Duodenal mucosa (tissue), 2 donors: ENCODE data around the gene EDIL3.

Source experiments
- H3K27ac ChIP-seq: one replicate; pipeline ENCODE4 v1.7.0; 2013; ENCODE audit warnings: low read depth, low read length
- H3K27me3 ChIP-seq, 2 donors: one replicate each; pipeline ENCODE4 v1.7.0; 2013; ENCODE audit warnings: low read length in 2 of 2, control low read depth in 1 of 2; ENCODE audit not compliant: insufficient read depth in 2 of 2, control insufficient read depth in 1 of 2
- H3K36me3 ChIP-seq, 2 donors: one replicate each; pipeline ENCODE4 v1.7.0; 2013; ENCODE audit warnings: low read length in 2 of 2, control low read depth in 1 of 2; ENCODE audit not compliant: insufficient read depth in 2 of 2, control insufficient read depth in 1 of 2
- H3K4me1 ChIP-seq, 2 donors: one replicate each; pipeline ENCODE4 v1.7.0; 2013; ENCODE audit warnings: low read length in 2 of 2, control low read depth in 1 of 2; ENCODE audit not compliant: insufficient read depth in 2 of 2, control insufficient read depth in 1 of 2
- H3K4me3 ChIP-seq, 2 donors: one replicate each; pipeline ENCODE4 v1.7.0; 2013; ENCODE audit warnings: low read length in 2 of 2, low read depth in 1 of 2
- H3K9ac ChIP-seq, 2 donors: one replicate each; pipeline ENCODE4 v1.7.0; 2013; ENCODE audit warnings: low read length in 2 of 2, low read depth in 1 of 2
- H3K9me3 ChIP-seq, 2 donors: one replicate each; pipeline ENCODE4 v1.7.0; 2013; ENCODE audit warnings: low read length in 2 of 2, control low read depth in 1 of 2; ENCODE audit not compliant: control insufficient read depth in 1 of 2

The EDIL3 gene

DNA sequence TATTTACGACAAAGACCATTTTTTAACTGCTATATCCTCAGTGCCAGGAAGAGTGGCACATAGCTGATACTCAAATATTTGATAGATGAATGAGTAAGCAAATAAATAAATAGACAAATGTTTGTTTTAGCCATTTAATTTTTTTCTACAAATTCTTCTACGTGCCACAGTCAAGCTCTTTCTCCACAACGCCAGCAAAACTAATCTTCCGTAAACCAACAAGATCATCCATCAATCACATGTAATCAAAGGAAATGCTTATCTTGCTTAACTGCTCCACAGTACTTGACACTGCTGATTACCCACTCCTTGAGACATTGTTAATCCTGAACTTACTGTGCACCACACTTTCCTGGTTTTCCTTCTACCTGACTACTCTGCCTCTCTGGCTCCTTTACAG lies 136.7 kb downstream of the EDIL3 start:
- no peaks in the 10 kb centered on the region for H3K4me1 ChIP-seq
- no peak overlapping the region for H3K4me3 ChIP-seq
- H3K27ac ChIP-seq: no peak overlapping the region
- no peak overlapping the region for H3K9ac ChIP-seq
- no peaks in the 10 kb centered on the region for H3K27me3 ChIP-seq
- H3K36me3 ChIP-seq: no peaks in the 10 kb centered on the region
- no peaks in the 10 kb centered on the region for H3K9me3 ChIP-seq

DNA sequence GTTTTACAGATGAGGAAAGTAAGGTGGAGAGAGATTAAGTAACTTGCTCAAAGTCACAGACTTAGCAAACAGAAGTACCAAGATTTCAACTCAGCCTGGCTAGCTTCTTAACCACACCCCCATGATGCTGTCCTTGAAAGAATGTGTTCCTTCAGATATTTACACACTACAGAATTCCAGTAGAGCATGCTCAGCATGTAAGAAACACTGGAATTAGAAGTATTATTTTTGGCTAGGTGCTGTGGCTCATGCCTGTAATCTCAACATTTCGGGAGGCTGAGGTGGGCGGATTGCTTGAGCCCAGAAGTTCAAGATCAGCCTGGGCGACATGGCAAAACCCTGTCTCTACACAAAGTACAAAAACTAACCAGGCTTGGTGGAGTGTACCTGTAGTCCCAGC lies 142.4 kb downstream of the EDIL3 start:
- H3K4me1 ChIP-seq: no peaks in the 10 kb centered on the region
- no peaks in the 10 kb centered on the region for H3K27me3 ChIP-seq
- H3K9ac ChIP-seq: no peak overlapping the region
- H3K36me3 ChIP-seq: no peaks in the 10 kb centered on the region
- H3K9me3 ChIP-seq: no peaks in the 10 kb centered on the region
- H3K4me3 ChIP-seq: no peak overlapping the region
- no peak overlapping the region for H3K27ac ChIP-seq

DNA sequence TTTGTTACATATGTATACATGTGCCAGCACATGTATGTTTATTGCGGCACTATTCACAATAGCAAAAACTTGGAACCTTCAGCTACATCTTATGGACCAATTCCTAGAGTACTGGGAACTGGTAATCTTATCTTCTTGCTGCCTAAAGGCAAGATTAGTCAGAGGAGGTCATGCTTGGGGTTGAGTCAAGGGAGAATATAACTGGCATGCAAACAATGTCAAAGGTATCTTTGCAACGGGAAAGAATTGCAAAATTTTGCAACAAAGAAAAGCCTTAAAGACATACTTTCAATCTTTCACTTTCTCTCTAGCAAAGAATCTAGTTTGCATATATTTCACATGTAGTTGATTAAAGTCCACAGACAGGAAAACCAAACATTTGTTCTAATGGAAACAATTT lies 145.2 kb downstream of the EDIL3 start:
- no peak overlapping the region for H3K9ac ChIP-seq
- H3K9me3 ChIP-seq: no peaks in the 10 kb centered on the region
- no peak overlapping the region for H3K27ac ChIP-seq
- no peak overlapping the region for H3K4me3 ChIP-seq
- H3K36me3 ChIP-seq: no peaks in the 10 kb centered on the region
- H3K4me1 ChIP-seq: no peaks in the 10 kb centered on the region
- H3K27me3 ChIP-seq: no peaks in the 10 kb centered on the region

DNA sequence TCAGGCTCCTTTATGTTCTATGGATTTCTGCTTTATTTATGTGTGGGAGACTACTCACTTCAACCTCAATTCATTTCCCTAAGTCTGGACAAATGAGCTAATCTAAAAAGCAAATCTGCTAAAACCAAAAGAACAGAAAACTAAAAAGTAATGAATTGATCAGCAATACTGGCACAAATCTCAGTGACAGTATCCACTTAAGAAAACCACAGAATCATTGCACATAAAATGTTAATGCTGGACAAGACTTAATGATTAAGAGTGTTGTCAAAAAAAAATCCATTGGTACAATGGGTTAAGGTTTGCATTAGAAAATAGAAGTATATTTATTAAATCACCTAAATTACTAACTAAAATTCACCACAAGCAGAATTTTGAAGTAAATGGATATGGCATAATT lies 147.6 kb downstream of the EDIL3 start:
- no peak overlapping the region for H3K27ac ChIP-seq
- no peaks in the 10 kb centered on the region for H3K4me1 ChIP-seq
- H3K36me3 ChIP-seq: no peaks in the 10 kb centered on the region
- H3K9me3 ChIP-seq: no peaks in the 10 kb centered on the region
- no peak overlapping the region for H3K9ac ChIP-seq
- no peak overlapping the region for H3K4me3 ChIP-seq
- no peaks in the 10 kb centered on the region for H3K27me3 ChIP-seq

DNA sequence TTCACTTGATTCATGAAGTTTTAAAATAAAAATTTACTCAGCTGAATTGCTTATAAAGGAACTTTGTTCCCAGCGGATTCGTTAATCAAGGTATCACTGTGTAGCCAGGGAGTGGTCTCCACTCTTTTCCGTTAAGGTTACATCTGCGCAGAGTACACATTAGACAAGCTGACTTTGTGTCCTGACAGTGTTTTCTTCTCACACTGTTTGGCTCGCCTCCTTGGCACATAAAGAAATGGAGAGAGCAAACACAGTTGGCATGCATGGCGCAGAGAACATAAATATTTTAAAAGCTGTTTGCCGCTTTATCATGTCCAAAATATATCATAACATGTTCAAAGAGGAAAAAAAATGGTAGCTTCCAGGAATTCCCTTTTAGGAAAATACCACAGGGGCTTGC lies 153.2 kb downstream of the EDIL3 start:
- H3K36me3 ChIP-seq: no peaks in the 10 kb centered on the region
- H3K27me3 ChIP-seq: no peaks in the 10 kb centered on the region
- no peak overlapping the region for H3K9ac ChIP-seq
- H3K4me1 ChIP-seq: no peaks in the 10 kb centered on the region
- no peaks in the 10 kb centered on the region for H3K9me3 ChIP-seq
- H3K27ac ChIP-seq: no peak overlapping the region
- no peak overlapping the region for H3K4me3 ChIP-seq

DNA sequence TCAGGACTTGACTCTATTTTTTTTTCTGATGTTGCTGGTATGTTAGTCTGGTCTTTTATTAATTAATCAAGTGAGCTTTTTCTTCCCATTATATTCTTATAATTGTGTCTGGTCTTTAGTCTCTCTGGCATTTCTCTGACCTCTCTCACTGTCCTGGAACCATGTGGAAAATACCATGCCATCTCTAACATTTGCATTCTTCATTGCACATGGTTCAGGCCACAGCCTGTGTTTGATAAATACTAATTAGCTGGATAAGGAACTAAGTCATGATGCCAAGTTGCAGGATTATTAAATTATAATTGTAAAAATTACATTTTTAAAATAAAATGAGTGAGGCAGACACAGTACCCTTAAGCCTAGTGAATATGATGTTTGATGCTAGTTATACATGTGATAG lies 155.6 kb downstream of the EDIL3 start:
- no peaks in the 10 kb centered on the region for H3K27me3 ChIP-seq
- H3K4me3 ChIP-seq: no peak overlapping the region
- no peak overlapping the region for H3K9ac ChIP-seq
- no peaks in the 10 kb centered on the region for H3K4me1 ChIP-seq
- H3K36me3 ChIP-seq: no peaks in the 10 kb centered on the region
- no peak overlapping the region for H3K27ac ChIP-seq
- no peaks in the 10 kb centered on the region for H3K9me3 ChIP-seq

DNA sequence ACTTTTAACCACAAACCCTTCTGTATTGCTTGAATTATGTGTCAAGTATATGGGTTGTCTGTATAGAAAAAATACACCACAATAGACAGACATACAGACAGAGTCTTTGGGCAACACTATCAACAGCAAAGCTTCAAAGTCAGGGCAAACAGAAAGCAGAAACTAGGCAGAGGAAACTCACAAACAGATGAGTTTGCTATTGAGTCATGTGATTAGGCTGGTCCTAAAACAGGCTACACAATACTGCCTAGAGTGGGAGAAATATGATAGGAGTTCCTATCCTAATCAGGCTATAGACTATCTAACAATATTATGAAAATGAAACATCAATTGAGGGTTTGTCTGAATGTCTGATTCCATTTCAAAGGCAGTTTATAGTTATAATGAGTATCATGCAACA lies 156.4 kb downstream of the EDIL3 start:
- Histone ChIP-seq H3K36me3 (no peaks in the 10 kb centered on the region), H3K9ac (no peak overlapping the region), H3K27me3 (no peaks in the 10 kb centered on the region), H3K4me3 (no peak overlapping the region), H3K4me1 (no peaks in the 10 kb centered on the region), H3K9me3 (no peaks in the 10 kb centered on the region), H3K27ac (no peak overlapping the region)

DNA sequence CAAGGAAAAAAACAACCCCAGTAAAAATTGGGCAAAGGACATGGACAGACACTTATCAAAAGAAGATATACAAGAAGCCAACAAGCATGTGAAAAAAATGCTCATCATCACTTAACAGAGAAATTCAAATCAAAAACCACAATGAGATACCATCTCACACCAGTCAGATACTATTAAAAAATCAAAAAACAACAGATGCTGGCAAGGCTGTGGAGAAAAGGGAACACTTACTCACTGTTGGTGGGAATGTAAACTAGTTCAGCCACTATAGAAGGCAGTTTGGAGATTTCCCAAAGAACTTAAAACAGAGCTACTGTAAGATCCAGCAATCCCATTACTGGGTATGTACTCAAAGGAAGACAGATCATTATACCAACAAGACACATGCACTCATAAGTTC lies 157.4 kb downstream of the EDIL3 start:
- Histone ChIP-seq H3K27ac (no peak overlapping the region), H3K4me1 (no peaks in the 10 kb centered on the region), H3K9me3 (no peaks in the 10 kb centered on the region), H3K27me3 (no peaks in the 10 kb centered on the region), H3K9ac (no peak overlapping the region), H3K36me3 (no peaks in the 10 kb centered on the region), H3K4me3 (no peak overlapping the region)

DNA sequence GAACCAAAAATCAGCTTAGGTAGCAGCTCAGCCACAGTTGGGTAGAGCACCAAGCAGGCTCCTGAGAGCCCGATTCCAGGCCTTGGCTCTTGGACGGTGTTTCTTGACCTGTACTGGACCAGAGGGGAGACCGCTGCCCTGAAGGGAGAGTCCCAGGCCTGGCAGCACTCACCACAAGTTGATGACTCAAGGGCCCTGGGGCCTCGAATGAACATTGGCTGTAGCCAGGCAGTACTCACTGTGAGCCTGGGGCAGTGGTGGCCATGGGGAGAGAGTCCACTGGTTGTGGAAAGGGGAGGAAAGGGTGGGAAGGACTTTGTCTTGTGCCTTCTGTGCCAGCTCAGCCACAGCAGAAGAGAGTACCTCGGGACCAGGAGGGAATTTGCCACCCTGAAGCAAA lies 166.1 kb downstream of the EDIL3 start:
- Histone ChIP-seq H3K4me3 (no peak overlapping the region), H3K27me3 (no peaks in the 10 kb centered on the region), H3K36me3 (no peaks in the 10 kb centered on the region), H3K4me1 (no peaks in the 10 kb centered on the region), H3K9ac (no peak overlapping the region), H3K9me3 (no peaks in the 10 kb centered on the region), H3K27ac (no peak overlapping the region)

DNA sequence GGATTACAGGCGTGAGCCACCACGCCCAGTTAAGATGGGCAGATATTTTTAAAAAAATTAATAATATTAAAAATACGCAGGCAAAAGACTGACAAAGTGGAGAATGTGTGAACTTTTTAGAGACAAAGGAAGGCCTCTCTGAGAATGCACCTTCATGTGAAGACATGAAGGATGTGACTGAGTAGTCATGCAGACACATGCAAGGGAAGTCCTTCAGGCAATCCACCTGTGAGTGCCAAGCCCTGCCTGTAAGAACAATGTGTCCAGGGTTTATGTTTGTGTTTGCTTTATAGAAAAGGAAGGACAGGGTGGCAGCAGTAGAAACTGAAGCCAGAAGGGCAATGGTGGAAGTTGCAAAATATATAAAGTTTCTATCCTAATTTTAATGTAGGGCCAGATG lies 169.2 kb downstream of the EDIL3 start:
- Histone ChIP-seq H3K9ac (no peak overlapping the region), H3K9me3 (no peaks in the 10 kb centered on the region), H3K4me1 (no peaks in the 10 kb centered on the region), H3K27me3 (no peaks in the 10 kb centered on the region), H3K27ac (no peak overlapping the region), H3K4me3 (no peak overlapping the region), H3K36me3 (no peaks in the 10 kb centered on the region)

DNA sequence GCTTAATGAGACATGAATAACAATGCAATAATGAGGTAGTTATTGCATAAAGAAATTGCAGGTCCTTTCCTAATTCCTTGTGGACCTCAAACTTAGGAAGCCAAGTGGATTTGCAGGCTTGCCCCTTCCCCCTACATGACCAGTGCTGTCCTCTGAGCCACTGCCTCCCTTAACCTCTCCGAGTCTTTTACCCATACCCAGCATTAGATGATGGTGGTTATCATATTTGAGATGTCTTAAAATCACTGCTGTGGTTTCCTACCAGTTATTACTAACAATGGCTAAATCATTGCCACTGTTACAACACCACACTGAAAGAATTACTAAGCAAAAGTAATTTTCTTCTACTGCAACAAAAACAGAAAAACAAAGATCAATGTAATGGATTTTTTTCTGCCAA lies 170.8 kb downstream of the EDIL3 start:
- H3K9ac ChIP-seq: no peak overlapping the region
- H3K4me1 ChIP-seq: no peaks in the 10 kb centered on the region
- H3K27me3 ChIP-seq: no peaks in the 10 kb centered on the region
- H3K36me3 ChIP-seq: no peaks in the 10 kb centered on the region
- no peaks in the 10 kb centered on the region for H3K9me3 ChIP-seq
- H3K4me3 ChIP-seq: no peak overlapping the region
- no peak overlapping the region for H3K27ac ChIP-seq
